HepG2 (cell line): Measurements from ENCODE around the gene RBP2. TPM values are rescaled to one million over a fixed set of nuclear protein-coding genes. Genes with fewer than 3 reads are reported as not detected.

Experiments
- ATAC-seq: fragments of 200-7000 bp; cut with Tn5 transposase; 3 replicates; pipeline ENCODE4 v1.9.1; 2020; ENCODE audit warnings: mild to moderate bottlenecking, moderate library complexity
- BruUV-seq: library from RNA; stranded (reverse); fragments of 400-500 nt; replicated peaks from 2 replicates; lab custom pipeline; 2021; lab: Mats Ljungman, UMichigan
- CTCF ChIA-PET: fragments of 300-600 bp; formaldehyde crosslinking; extraction: SDS; loops from one replicate; lab custom pipeline; 2021; ENCODE audit warnings: low total read pairs, inconsistent platforms, low intra/inter-chr PET ratio; lab: Yijun Ruan, JAX
- POLR2A ChIA-PET: fragments of 350-600 bp; sonication (Branson Sonifier 250); formaldehyde crosslinking; loops from one replicate; lab custom pipeline; 2020; ENCODE audit warnings: antibody characterized with exemption, inconsistent platforms; lab: Yijun Ruan, JAX
- DNase-seq: peaks from one replicate; pipeline ENCODE4 v3.0.0-alpha.2; 2015; ENCODE audit warnings: low spot score
- FAIRE-seq: peaks from 3 replicates; lab custom pipeline; 2011; peaks lifted over from hg19 to GRCh38; lab: Jason Lieb, UNC
- H2AFZ ChIP-seq: one replicate; pipeline ENCODE4 v1.6.1; 2011; ENCODE audit warnings: low read length, inconsistent platforms
- H3K27ac ChIP-seq: fragments of 300-600 bp; 3 replicates; pipeline ENCODE4 v1.8.0; 2011; ENCODE audit warnings: mixed run types, mild to moderate bottlenecking, mixed read lengths, low read length, inconsistent platforms; ENCODE audit not compliant: insufficient read depth; ENCODE audit errors: extremely low read length
- H3K27me3 ChIP-seq, 2 experiments: fragments of 200-600 bp in 1 of 2; 2 replicates in 1 of 2; 3 replicates in 1 of 2; pipeline versions ENCODE4 v1.6.0 to v1.8.0; 2011; ENCODE audit warnings: low read length in 2 of 2, mild to moderate bottlenecking in 2 of 2, moderate library complexity in 2 of 2, inconsistent platforms in 1 of 2; ENCODE audit not compliant: insufficient read depth in 2 of 2, control insufficient read depth in 1 of 2
- H3K36me3 ChIP-seq, 2 experiments: fragments of 200-600 bp in 1 of 2; replicated peaks in 1 of 2; 2 replicates in 1 of 2; 3 replicates in 1 of 2; pipeline versions ENCODE4 v1.5.1 to v1.8.0; 2011; ENCODE audit warnings: low read length in 2 of 2, inconsistent platforms in 1 of 2; ENCODE audit not compliant: insufficient read depth in 2 of 2, control insufficient read depth in 1 of 2
- H3K4me1 ChIP-seq: 2 replicates; pipeline ENCODE4 v1.5.1; 2012; ENCODE audit warnings: low read length, inconsistent platforms; ENCODE audit not compliant: insufficient read depth
- H3K4me2 ChIP-seq: 2 replicates; pipeline ENCODE4 v1.6.0; 2011; ENCODE audit warnings: low read depth, low read length, inconsistent platforms
- H3K4me3 ChIP-seq, 3 experiments: fragments of 200-600 bp in 1 of 3; sonication (generic), shearing (Covaris generic) in 1 of 3; replicated peaks in 1 of 3; 2 replicates each; pipeline ENCODE4 v1.5.1; 2011 to 2016; ENCODE audit warnings: low read length in 3 of 3, inconsistent platforms in 2 of 3, low read depth in 2 of 3, mild to moderate bottlenecking in 2 of 3, control low read depth in 1 of 3, mixed read lengths in 1 of 3; ENCODE audit not compliant: insufficient read depth in 1 of 3
- H3K79me2 ChIP-seq: one replicate; pipeline ENCODE4 v1.6.1; 2011; ENCODE audit warnings: low read length, inconsistent platforms; ENCODE audit not compliant: insufficient read depth
- H3K9ac ChIP-seq: 2 replicates; pipeline ENCODE4 v1.6.0; 2011; ENCODE audit warnings: mild to moderate bottlenecking, low read depth, low read length, inconsistent platforms; ENCODE audit not compliant: insufficient read depth
- H3K9me3 ChIP-seq: 2 replicates; pipeline ENCODE4 v1.5.1; 2012; ENCODE audit warnings: mild to moderate bottlenecking, low read length
- H4K20me1 ChIP-seq: 2 replicates; pipeline ENCODE4 v1.6.0; 2011; ENCODE audit warnings: inconsistent platforms, mild to moderate bottlenecking, low read length, moderate library complexity; ENCODE audit not compliant: insufficient read depth
- AKAP8 ChIP-seq: sonication (generic); formaldehyde crosslinking; IDR thresholded peaks from 2 replicates; pipeline ENCODE4 v1.5.1; 2020; ENCODE audit warnings: mild to moderate bottlenecking, missing genetic modification reagents
- ARHGAP35 ChIP-seq: sonication (generic); formaldehyde crosslinking; IDR thresholded peaks from 2 replicates; pipeline ENCODE4 v1.9.0; 2022; ENCODE audit warnings: mild to moderate bottlenecking, inconsistent platforms, moderate library complexity, missing genetic modification reagents, borderline replicate concordance
- MYC ChIP-seq: sonication (generic); formaldehyde crosslinking; IDR thresholded peaks from 2 replicates; pipeline ENCODE4 v1.9.0; 2021; ENCODE audit warnings: missing genetic modification reagents, borderline replicate concordance
- NPAS2 ChIP-seq: sonication (generic); formaldehyde crosslinking; IDR thresholded peaks from 2 replicates; pipeline ENCODE4 v1.8.0; 2022; ENCODE audit warnings: mild to moderate bottlenecking, missing genetic modification reagents, borderline replicate concordance
- NR1H2 ChIP-seq: sonication (generic); formaldehyde crosslinking; IDR thresholded peaks from 2 replicates; pipeline ENCODE4 v1.8.1; 2022; ENCODE audit warnings: low read depth, missing genetic modification reagents, borderline replicate concordance
- SMC3 ChIP-seq: IDR thresholded peaks from 2 replicates; pipeline ENCODE4 v1.6.1; 2011; ENCODE audit warnings: low read length, improper control_type of control experiment
- SP4 ChIP-seq: sonication (generic); formaldehyde crosslinking; IDR thresholded peaks from 2 replicates; pipeline ENCODE4 v1.8.1; 2023; ENCODE audit warnings: mild to moderate bottlenecking, missing genetic modification reagents
- ZBTB26 ChIP-seq: IDR thresholded peaks from 2 replicates; pipeline ENCODE4 v1.6.1; 2016; ENCODE audit warnings: missing compliant biosample characterization, missing genetic modification reagents, borderline replicate concordance
- ZNF317 ChIP-seq: sonication (generic); formaldehyde crosslinking; IDR thresholded peaks from 2 replicates; pipeline ENCODE4 v1.5.0; 2020; ENCODE audit warnings: mild to moderate bottlenecking, missing genetic modification reagents
- ZNF33B ChIP-seq: sonication (generic); formaldehyde crosslinking; IDR thresholded peaks from 2 replicates; pipeline ENCODE4 v1.5.1; 2020; ENCODE audit warnings: mild to moderate bottlenecking, missing genetic modification reagents
- ZNF557 ChIP-seq: sonication (generic); formaldehyde crosslinking; IDR thresholded peaks from 2 replicates; pipeline ENCODE4 v1.4.0; 2020; ENCODE audit warnings: missing genetic modification reagents
- ZNF614 ChIP-seq: IDR thresholded peaks from 2 replicates; pipeline ENCODE4 v1.6.1; 2018; ENCODE audit warnings: missing biosample characterization, missing genetic modification reagents, inconsistent platforms, borderline replicate concordance
- WGBS: methylation state at CpG from one replicate; pipeline ENCODE4 v1.1.6; 2017; ENCODE audit warnings: low lambda C conversion rate; 5-methylcytosine and 5-hydroxymethylcytosine counted together
- in situ Hi-C: cut with HindIII; loops from 2 replicates; pipeline ENCODE4 v1.10.0; 2017; ENCODE audit warnings: low pct_unique_long_range_greater_than_20kb; ENCODE audit not compliant: extremely low pct_ligation_motif_present
- intact Hi-C: fragments of 100-400 bp; cut with micrococcal nuclease; formaldehyde crosslinking; loops from one replicate; pipeline ENCODE4 v1.10.0; 2022; ENCODE audit not compliant: unreplicated experiment
- polyA plus RNA-seq, 8 experiments: library from polyadenylated mRNA; depleted of rRNA in 3 of 8; stranded (reverse) in 7 of 8; unstranded in 1 of 8; fragments of >200 nt; fragmentation: Illumina TruSeq in 4 of 8; extraction: Trizol in 4 of 8; gene quantifications; 2 replicates each; pipeline versions ENCODE4 v1.2.1 to v1.2.3, GENCODE V29; 2011 to 2016; ENCODE audit warnings: low read depth in 4 of 8, missing spikeins in 1 of 8, mixed read lengths in 1 of 8; ENCODE audit not compliant: insufficient read depth in 1 of 8
- total RNA-seq, 5 experiments: library from RNA; depleted of rRNA; stranded (reverse); fragments of >200 nt; fragmentation: Illumina TruSeq; extraction: Trizol; gene quantifications; 2 replicates each; pipeline ENCODE4 v1.2.3, GENCODE V29; 2016; ENCODE audit warnings: low read depth in 1 of 5

RBP2 gene
- total and polyA plus RNA-seq, 2 of the 13 experiments (the other 11 are each of a cell fraction or from before 2014, with no cell fraction given), result 0.17 to 2.5 TPM

GRCh38 chr3:139463466-139463865, 12.8 kb downstream of the RBP2 start:
- intact Hi-C loops, result no loop called here
- no TSS peak for BruUV-seq
- H3K9me3 ChIP-seq, result no peaks in the 10 kb centered on the region
- no peaks in the 10 kb centered on the region for H4K20me1 ChIP-seq
- in situ Hi-C loops, result no loop called here
- no peak overlapping the region for H3K4me2 ChIP-seq
- DNase-seq (no peak), ATAC-seq (no peak)
- H2AFZ ChIP-seq, result no peak overlapping the region
- H3K4me1 ChIP-seq, result no peaks in the 10 kb centered on the region
- H3K79me2 ChIP-seq, result no peaks in the 10 kb centered on the region
- CTCF ChIA-PET, result no interaction called here
- POLR2A ChIA-PET, result no interaction called here
- no peak overlapping the region for H3K27ac ChIP-seq
- 51% methylated on average over 3 of the region's 3 CpGs for WGBS
- H3K4me3 ChIP-seq, result no peak overlapping the region
- no peaks in the 10 kb centered on the region for H3K27me3 ChIP-seq
- TF ChIP-seq ARHGAP35, result no peak
- no peak for TF ChIP-seq SMC3
- TF ChIP-seq AKAP8 (CRISPR knock-in tag), result no peak
- TF ChIP-seq ZNF33B (CRISPR knock-in tag), result no peak
- no peak for TF ChIP-seq ZNF557
- TF ChIP-seq, all 625 proteins: peak for 0
- FAIRE-seq, result no peak
- Histone ChIP-seq H3K9ac (no peak overlapping the region), H3K36me3 (no peaks in the 10 kb centered on the region)

GRCh38 chr3:139460529-139460928, 15.8 kb downstream of the RBP2 start:
- TF ChIP-seq ZNF614 (CRISPR knock-in tag) (no peak), MYC (CRISPR knock-in tag) (no peak), ZBTB26 (no peak), NR1H2 (CRISPR knock-in tag) (no peak), SP4 (no peak), NPAS2 (CRISPR knock-in tag) (no peak), ZNF317 (CRISPR knock-in tag) (no peak)
- ATAC-seq, result no peak
- CTCF ChIA-PET, result no interaction called here
- Histone ChIP-seq H3K4me1 (no peaks in the 10 kb centered on the region), H2AFZ (no peak overlapping the region), H3K79me2 (no peaks in the 10 kb centered on the region), H3K9ac (no peak overlapping the region), H3K4me2 (no peak overlapping the region), H3K27me3 (no peaks in the 10 kb centered on the region), H3K9me3 (no peaks in the 10 kb centered on the region), H3K36me3 (no peaks in the 10 kb centered on the region), H3K4me3 (no peak overlapping the region), H3K27ac (no peak overlapping the region), H4K20me1 (no peaks in the 10 kb centered on the region)
- POLR2A ChIA-PET, result no interaction called here
- WGBS, result 38% methylated on average over 2 of the region's 2 CpGs
- BruUV-seq, result no TSS peak
- in situ Hi-C loops (no loop called here), intact Hi-C loops (no loop called here)
- no peak for DNase-seq
- FAIRE-seq, result no peak
